ENCODE data around the gene GSE1.

DNA sequence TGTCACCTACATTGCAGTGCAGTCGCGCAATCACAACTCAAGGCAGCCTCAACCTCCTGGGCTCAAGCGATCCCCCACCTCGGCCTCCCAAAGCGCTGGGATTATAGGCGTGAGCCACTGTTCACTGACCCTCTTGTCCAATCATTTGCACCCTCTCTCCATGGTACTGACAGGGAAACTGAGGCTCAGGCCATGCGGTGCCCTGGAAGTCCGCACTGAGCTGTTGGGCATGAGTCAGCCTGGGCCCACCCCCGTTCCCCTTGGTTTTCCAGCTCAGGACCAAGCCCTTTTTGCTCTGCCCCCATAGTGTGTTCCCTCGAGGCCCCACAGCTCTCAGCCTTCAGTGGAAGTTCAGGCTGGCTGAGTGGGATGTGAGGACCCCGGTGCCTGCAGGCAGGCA is 10.1 kb downstream of the GSE1 start:
- TF ChIP-seq, protein P1, sequence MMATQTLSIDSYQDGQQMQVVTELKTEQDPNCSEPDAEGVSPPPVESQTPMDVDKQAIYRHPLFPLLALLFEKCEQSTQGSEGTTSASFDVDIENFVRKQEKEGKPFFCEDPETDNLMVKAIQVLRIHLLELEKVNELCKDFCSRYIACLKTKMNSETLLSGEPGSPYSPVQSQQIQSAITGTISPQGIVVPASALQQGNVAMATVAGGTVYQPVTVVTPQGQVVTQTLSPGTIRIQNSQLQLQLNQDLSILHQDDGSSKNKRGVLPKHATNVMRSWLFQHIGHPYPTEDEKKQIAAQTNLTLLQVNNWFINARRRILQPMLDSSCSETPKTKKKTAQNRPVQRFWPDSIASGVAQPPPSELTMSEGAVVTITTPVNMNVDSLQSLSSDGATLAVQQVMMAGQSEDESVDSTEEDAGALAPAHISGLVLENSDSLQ (IDR thresholded peaks at IDR 0.05), result no peak
- TF ChIP-seq ELF4 (IDR thresholded peaks at IDR 0.05) (no peak), FOXA1 (IDR thresholded peaks at IDR 0.05) (no peak), BHLHE40 (IDR thresholded peaks at IDR 0.05; ENCODE audit: borderline replicate concordance) (no peak), HDGF (IDR thresholded peaks at IDR 0.05; ENCODE audit: borderline replicate concordance) (no peak)
